RPMI7951 (cell line): ENCODE data around the gene NAXE. TPM values are rescaled to one million over a fixed set of nuclear protein-coding genes. Genes with fewer than 3 reads are reported as not detected.
"Not testable (repeated sequence)": the region's sequence is repeated elsewhere in the genome, so short reads cannot be mapped to it uniquely, and the experiment has no call there.

ENCODE experiments used
- DNase-seq: peaks from one replicate; pipeline ENCODE4 v3.0.0-alpha.2; 2012; ENCODE audit warnings: low read depth
- total RNA-seq: library from RNA; depleted of rRNA; stranded (reverse); fragments of >200 nt; shearing (Covaris generic); gene quantifications from 2 replicates; pipeline ENCODE4 v1.2.3, GENCODE V29; 2014

NAXE gene
- total RNA-seq, 1 experiment from 2014 or later, result 85.4 TPM

- DNase-seq, result peak; percentile 81
These were observed 20.2 kb upstream of the NAXE start for GRCh38 chr1:156571261-156571852.

- DNase-seq, result peak; percentile 77
These were observed 19.5 kb upstream of the NAXE start, which contains the start of gene IQGAP3 for GRCh38 chr1:156571919-156572662. Gene IQGAP3, minus strand, starts transcription at chr1:156572565. Its CDS starts 36 bp downstream, at chr1:156572529.

GRCh38 chr1:156572663-156573018 is 18.9 kb upstream of the NAXE start:
- DNase-seq, result no peak

- no peak for DNase-seq
These were observed 17.4 kb upstream of the NAXE start for GRCh38 chr1:156574039-156574633.

- DNase-seq, result no peak
These were observed 14.0 kb upstream of the NAXE start for GRCh38 chr1:156577550-156577949.

GRCh38 chr1:156578055-156578454 is 13.5 kb upstream of the NAXE start:
- DNase-seq, result no peak

- no peak for DNase-seq
These were observed 12.1 kb upstream of the NAXE start, which contains the start of gene TTC24 for GRCh38 chr1:156579472-156579871. Gene TTC24, plus strand, starts transcription at chr1:156579723. Its CDS starts 1,642 bp downstream, at chr1:156581365.

GRCh38 chr1:156581661-156582387 is 9.8 kb upstream of the NAXE start:
- no peak for DNase-seq

- DNase-seq, result no peak
These were observed 9.1 kb upstream of the NAXE start for GRCh38 chr1:156582388-156583017.

GRCh38 chr1:156583821-156584622 is 7.6 kb upstream of the NAXE start:
- peak; percentile 70 for DNase-seq

- no peak for DNase-seq
These were observed 6.8 kb upstream of the NAXE start for GRCh38 chr1:156584813-156585212.

GRCh38 chr1:156586323-156586722 is 5.3 kb upstream of the NAXE start:
- DNase-seq, result no peak

- DNase-seq, result no peak
These were observed 4.6 kb upstream of the NAXE start for GRCh38 chr1:156586892-156587477.

GRCh38 chr1:156587927-156588326 is 3.6 kb upstream of the NAXE start:
- not testable (repeated sequence) for DNase-seq

- DNase-seq, result no peak
These were observed 2.0 kb upstream of the NAXE start for GRCh38 chr1:156589546-156589945.

- DNase-seq, result no peak
These were observed 1.0 kb upstream of the NAXE start for GRCh38 chr1:156590326-156591180.

GRCh38 chr1:156591181-156591431 is 470 bp upstream of the NAXE start:
- no peak for DNase-seq

- no peak for DNase-seq
These were observed 758 bp downstream of the NAXE start for GRCh38 chr1:156592158-156592909.
